Progenitor cell of endocrine pancreas (in vitro differentiated cells): ENCODE data around the gene RPL18A. TPM values are rescaled to one million over a fixed set of nuclear protein-coding genes. Genes with fewer than 3 reads are reported as not detected.

Experiments
- DNase-seq: peaks from one replicate; pipeline ENCODE4 v3.0.0; 2021; ENCODE audit warnings: low spot score; ENCODE audit not compliant: unreplicated experiment
- H3K27ac Mint-ChIP-seq: 2 replicates; pipeline ENCODE4 v1.8.0; 2021; ENCODE audit warnings: mild to moderate bottlenecking, moderate library complexity, mixed read lengths
- H3K27me3 Mint-ChIP-seq: 2 replicates; pipeline ENCODE4 v1.8.0; 2021; ENCODE audit warnings: mixed read lengths
- H3K36me3 Mint-ChIP-seq: 2 replicates; pipeline ENCODE4 v1.8.0; 2022; ENCODE audit warnings: mixed read lengths; ENCODE audit not compliant: insufficient read depth
- H3K4me1 Mint-ChIP-seq: 2 replicates; pipeline ENCODE4 v1.8.0; 2021; ENCODE audit warnings: low read depth, mixed read lengths
- H3K4me3 Mint-ChIP-seq: 2 replicates; pipeline ENCODE4 v1.8.0; 2021; ENCODE audit warnings: low read depth, mild to moderate bottlenecking, moderate library complexity, mixed read lengths
- H3K9me3 Mint-ChIP-seq: 2 replicates; pipeline ENCODE4 v1.8.0; 2021; ENCODE audit warnings: low read depth, mixed read lengths
- CTCF ChIP-seq: fragments of 200-600 bp; sonication (generic); IDR thresholded peaks from one replicate; pipeline ENCODE4 v1.5.0; 2021; ENCODE audit warnings: antibody characterized with exemption, mild to moderate bottlenecking; ENCODE audit not compliant: unreplicated experiment
- total RNA-seq: library from RNA; stranded (reverse); gene quantifications from 2 replicates; pipeline ENCODE4 v1.2.1, GENCODE V29; 2021

The RPL18A gene
- total RNA-seq, 1 donor from 2014 or later, result 1,687 TPM

GRCh38 chr19:17893766-17894165, 34.1 kb downstream of the RPL18A start:
- Mint-ChIP-seq H3K27ac (no peak overlapping the region), H3K4me3 (no peak overlapping the region), H3K4me1 (no peaks in the 10 kb centered on the region), H3K36me3 (no peaks in the 10 kb centered on the region), H3K27me3 (peaks cover 37% of the 10 kb centered on the region), H3K9me3 (no peaks in the 10 kb centered on the region)
- TF ChIP-seq CTCF, result no peak
- no peak for DNase-seq

DNA sequence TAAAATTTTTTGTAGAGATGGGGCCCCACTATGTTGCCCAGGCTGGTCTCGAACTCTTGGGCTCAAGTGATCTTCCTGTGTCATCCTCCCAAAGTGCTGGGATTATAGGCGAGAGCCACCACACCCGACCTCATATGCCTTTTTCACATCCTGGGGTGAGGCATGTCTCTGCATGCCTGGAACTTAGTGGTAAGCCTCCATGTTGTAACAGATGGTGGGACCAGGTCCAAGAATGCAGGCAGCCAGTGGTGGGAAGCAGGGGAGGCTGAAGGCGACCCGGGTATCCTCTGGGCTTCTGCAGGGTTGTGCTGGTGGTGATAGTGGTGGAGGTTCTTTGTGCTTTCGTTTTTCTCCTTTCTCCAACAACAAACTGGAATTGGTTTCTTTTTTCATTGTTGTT, 43.0 kb downstream of the RPL18A start:
- no peaks in the 10 kb centered on the region for H3K36me3 Mint-ChIP-seq

DNA sequence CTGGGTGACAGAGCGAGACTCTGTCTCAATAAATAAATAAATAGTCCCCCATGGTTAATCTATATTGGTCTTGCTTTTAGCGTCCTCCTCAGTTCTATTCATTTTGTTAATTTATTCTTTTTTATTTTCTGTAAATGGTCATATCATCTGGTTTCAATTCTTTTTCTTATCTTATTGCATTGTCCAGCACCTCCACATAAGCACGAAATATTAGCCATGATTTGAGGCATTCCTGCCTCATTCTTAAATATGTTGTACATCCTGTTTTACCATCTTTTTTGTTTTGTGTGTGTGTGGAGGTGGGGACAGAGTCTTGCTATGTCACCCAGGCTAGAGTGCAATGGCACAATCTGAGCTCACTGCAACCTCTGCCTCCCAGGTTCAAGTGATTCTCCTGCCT, 48.5 kb downstream of the RPL18A start:
- TF ChIP-seq CTCF, result no peak
- H3K27ac Mint-ChIP-seq, result no peak overlapping the region
- no peak overlapping the region for H3K4me3 Mint-ChIP-seq
- peaks cover 3% of the 10 kb centered on the region for H3K9me3 Mint-ChIP-seq
- no peak for DNase-seq
- no peaks in the 10 kb centered on the region for H3K27me3 Mint-ChIP-seq
- H3K4me1 Mint-ChIP-seq, result no peaks in the 10 kb centered on the region
- H3K36me3 Mint-ChIP-seq, result no peaks in the 10 kb centered on the region

More for the DNA sequence above, 43.0 kb downstream of the RPL18A start:
- Mint-ChIP-seq H3K4me1 (no peaks in the 10 kb centered on the region), H3K4me3 (no peak overlapping the region), H3K27ac (no peak overlapping the region), H3K27me3 (peaks cover 31% of the 10 kb centered on the region), H3K9me3 (no peaks in the 10 kb centered on the region)
- no peak for DNase-seq
- TF ChIP-seq CTCF, result no peak

- Mint-ChIP-seq H3K9me3 (peaks cover 7% of the 10 kb centered on the region), H3K27ac (no peak overlapping the region), H3K36me3 (no peaks in the 10 kb centered on the region), H3K4me3 (no peak overlapping the region), H3K4me1 (no peaks in the 10 kb centered on the region), H3K27me3 (no peaks in the 10 kb centered on the region)
- no peak for DNase-seq
- TF ChIP-seq CTCF, result no peak
Measured at GRCh38 chr19:17909003-17909732, 49.5 kb downstream of the RPL18A start.

GRCh38 chr19:17910791-17911360, 51.2 kb downstream of the RPL18A start:
- no peak for DNase-seq
- Mint-ChIP-seq H3K27me3 (no peaks in the 10 kb centered on the region), H3K4me3 (no peak overlapping the region), H3K9me3 (peaks cover 7% of the 10 kb centered on the region), H3K36me3 (no peaks in the 10 kb centered on the region), H3K27ac (no peak overlapping the region), H3K4me1 (no peaks in the 10 kb centered on the region)
- TF ChIP-seq CTCF, result no peak

Other genes starting within 250 kb of the RPL18A start
- gene UNC13A, start 171.6 kb upstream of the RPL18A start, total RNA-seq, result 3.9 and 4.0 TPM in 2 replicates
- 74.9 and 94.2 TPM in 2 replicates for gene MAP1S, start 140.4 kb upstream of the RPL18A start, total RNA-seq
- 0.98 and 2.2 TPM in 2 replicates for gene FCHO1, start 108.4 kb upstream of the RPL18A start, total RNA-seq
- gene B3GNT3, start 64.8 kb upstream of the RPL18A start, total RNA-seq, result 0.13 TPM in 1 of 2 replicates, not detected in the other
- not detected in 2 replicates for gene INSL3, start 38.4 kb upstream of the RPL18A start, total RNA-seq
- 0.74 and 0.95 TPM in 2 replicates for gene JAK3, start 11.9 kb upstream of the RPL18A start, total RNA-seq
- not detected in 2 replicates for gene SLC5A5, start 12.0 kb downstream of the RPL18A start, total RNA-seq
- gene CCDC124, start 73.1 kb downstream of the RPL18A start, total RNA-seq, result 80.2 and 84.3 TPM in 2 replicates
- 19.6 and 20.3 TPM in 2 replicates for gene KCNN1, start 107.2 kb downstream of the RPL18A start, total RNA-seq
- 3.3 and 4.3 TPM in 2 replicates for gene ARRDC2, start 148.3 kb downstream of the RPL18A start, total RNA-seq
- not detected in 2 replicates for gene IL12RB1, start 227.0 kb downstream of the RPL18A start, total RNA-seq
- gene MAST3, start 237.9 kb downstream of the RPL18A start, total RNA-seq, result 10.7 and 11.1 TPM in 2 replicates